ENCODE data around the gene CRYAB. TPM values are rescaled to one million over a fixed set of nuclear protein-coding genes. Genes with fewer than 3 reads are reported as not detected.

The CRYAB gene
- total RNA-seq (15.3 and 48.6 TPM in 2 replicates), polyA plus RNA-seq (31.3 and 91.8 TPM in 2 replicates)

- Histone ChIP-seq H3K9me3 (ENCODE audit: low read depth) (no peaks in the 10 kb centered on the region), H3K27me3 (no peaks in the 10 kb centered on the region), H3K27ac (peak within 1 kb of the TSS; percentile 80), H3K4me1 (ENCODE audit: low read depth) (peaks cover 41% of the 10 kb centered on the region), H3K4me3 (no peak within 1 kb of the TSS), H3K36me3 (no peaks in the 10 kb centered on the region)
- peak; percentile 66 to 79 for DNase-seq (ENCODE audit: low read depth in 1 of 2, low spot score in 1 of 2)
- TF ChIP-seq CTCF (IDR thresholded peaks at IDR 0.05; ENCODE audit: low read depth, low read length), result no peak
Measured at GRCh38 chr11:111911563-111912401, at the start of gene CRYAB. Gene CRYAB (minus strand): TSS chr11:111911770. CDS start chr11:111911724, 46 bp downstream.

GRCh38 chr11:111960916-111961315, 49.3 kb upstream of the CRYAB start:
- Histone ChIP-seq H3K9me3 (ENCODE audit: low read depth) (no peaks in the 10 kb centered on the region), H3K4me1 (ENCODE audit: low read depth) (no peaks in the 10 kb centered on the region), H3K36me3 (no peaks in the 10 kb centered on the region), H3K27me3 (no peaks in the 10 kb centered on the region), H3K27ac (no peak overlapping the region), H3K4me3 (no peak overlapping the region)
- no peak for TF ChIP-seq CTCF (IDR thresholded peaks at IDR 0.05; ENCODE audit: low read depth, low read length)
- DNase-seq (ENCODE audit: low read depth in 1 of 2, low spot score in 1 of 2), result no peak

GRCh38 chr11:111957663-111958444, 46.3 kb upstream of the CRYAB start:
- no peaks in the 10 kb centered on the region for H3K27me3 ChIP-seq

GRCh38 chr11:111954154-111954553, 42.6 kb upstream of the CRYAB start:
- no peaks in the 10 kb centered on the region for H3K27me3 ChIP-seq
- no peak overlapping the region for H3K4me3 ChIP-seq
- DNase-seq (ENCODE audit: low read depth in 1 of 2, low spot score in 1 of 2), result no peak
- peaks cover 5% of the 10 kb centered on the region for H3K4me1 ChIP-seq (ENCODE audit: low read depth)
- no peak for TF ChIP-seq CTCF (IDR thresholded peaks at IDR 0.05; ENCODE audit: low read depth, low read length)
- no peaks in the 10 kb centered on the region for H3K36me3 ChIP-seq
- no peak overlapping the region for H3K27ac ChIP-seq
- H3K9me3 ChIP-seq (ENCODE audit: low read depth), result no peaks in the 10 kb centered on the region

More at GRCh38 chr11:111957663-111958444, 46.3 kb upstream of the CRYAB start:
- Histone ChIP-seq H3K4me3 (no peak overlapping the region), H3K27ac (no peak overlapping the region), H3K9me3 (ENCODE audit: low read depth) (no peaks in the 10 kb centered on the region), H3K4me1 (ENCODE audit: low read depth) (no peaks in the 10 kb centered on the region), H3K36me3 (no peaks in the 10 kb centered on the region)
- no peak for TF ChIP-seq CTCF (IDR thresholded peaks at IDR 0.05; ENCODE audit: low read depth, low read length)
- DNase-seq (ENCODE audit: low read depth in 1 of 2, low spot score in 1 of 2), result no peak

- Histone ChIP-seq H3K9me3 (ENCODE audit: low read depth) (no peaks in the 10 kb centered on the region), H3K36me3 (no peaks in the 10 kb centered on the region), H3K4me3 (no peak overlapping the region), H3K27ac (no peak overlapping the region), H3K4me1 (ENCODE audit: low read depth) (peaks cover 11% of the 10 kb centered on the region), H3K27me3 (no peaks in the 10 kb centered on the region)
- DNase-seq (ENCODE audit: low read depth in 1 of 2, low spot score in 1 of 2), result no peak
- no peak for TF ChIP-seq CTCF (IDR thresholded peaks at IDR 0.05; ENCODE audit: low read depth, low read length)
Measured at GRCh38 chr11:111951565-111951964, 40.0 kb upstream of the CRYAB start.
